ENCODE results near the gene GPRIN1.

- no peak for TF ChIP-seq SP1 (IDR thresholded peaks at IDR 0.05)
- no peak for TF ChIP-seq FOXK2 (IDR thresholded peaks at IDR 0.05)
- no peak for TF ChIP-seq NFRKB (IDR thresholded peaks at IDR 0.05)
- no peak; the same call in 1 of the 2 replicates for TF ChIP-seq ELF4 (IDR thresholded peaks at IDR 0.05)
- TF ChIP-seq BHLHE40 (IDR thresholded peaks at IDR 0.05; ENCODE audit: borderline replicate concordance), result no peak
- no peak for TF ChIP-seq ZNF384 (IDR thresholded peaks at IDR 0.05)
- TF ChIP-seq TARDBP (IDR thresholded peaks at IDR 0.05), result no peak
- TF ChIP-seq FOXA1 (IDR thresholded peaks at IDR 0.05), result no peak
- no peak for TF ChIP-seq SUZ12 (IDR thresholded peaks at IDR 0.05)
- no peak for TF ChIP-seq PKNOX1 (IDR thresholded peaks at IDR 0.05)
These were observed 37.3 kb upstream of the GPRIN1 start, which contains the start of gene TSPAN17 for GRCh38 chr5:176647030-176647842.

All from HEK293T (cell line).